Sciatic nerve (tissue), 2 donors: Measurements from ENCODE around the gene METTL27. TPM values are rescaled to one million over a fixed set of nuclear protein-coding genes. Genes with fewer than 3 reads are reported as not detected.
"Not testable (repeated sequence)": the region's sequence is repeated elsewhere in the genome, so short reads cannot be mapped to it uniquely, and the experiment has no call there.

Source experiments
- ATAC-seq: fragments of 200-7000 bp; cut with Tn5 transposase; one replicate; pipeline ENCODE4 v1.9.1; 2020; ENCODE audit warnings: mild to moderate bottlenecking, moderate library complexity
- DNase-seq: peaks from one replicate; pipeline ENCODE4 v3.0.0-alpha.2; 2020; ENCODE audit warnings: low spot score
- intact Hi-C: fragments of 100-400 bp; cut with DNase I; formaldehyde crosslinking; loops from one replicate; pipeline ENCODE4 v1.14.2; 2022
- total RNA-seq: library from RNA; stranded (reverse); fragmentation: NEBNext Ultra II Directional; extraction: Animal tissue kit (Norgen Biotek cat#: 25700); gene quantifications from one replicate; pipeline ENCODE4 v1.2.1, GENCODE V29; 2021
- donor health status: DM: no; HTN: no; CAD: no.
- donor health status: DM: no; HTN: no; CAD: no.

METTL27 gene
- 6.2 TPM for total RNA-seq

GRCh38 chr7:73842067-73842976, at the start of gene METTL27:
Gene METTL27, minus strand, starts transcription at chr7:73842516. Its CDS starts 376 bp downstream, at chr7:73842140.
- intact Hi-C loops, result no loop called here
- ATAC-seq (peak; percentile 98), DNase-seq (peak; percentile 95)

GRCh38 chr7:73891178-73891885, 49.0 kb upstream of the METTL27 start:
- DNase-seq, result no peak
- intact Hi-C loops, result no loop called here
- peak; percentile 3 for ATAC-seq

GRCh38 chr7:73890555-73891147, 48.3 kb upstream of the METTL27 start:
- peak; percentile 2 for ATAC-seq
- intact Hi-C loops, result no loop called here
- DNase-seq, result no peak

- intact Hi-C loops, result loop anchor here (10.0 kb wide), 1 partner anchor 136 kb away; the partner anchor contains the start of gene ELN
- no peak for ATAC-seq
- no peak for DNase-seq
Observed at GRCh38 chr7:73888959-73889358, 46.6 kb upstream of the METTL27 start.

- ATAC-seq (no peak), DNase-seq (no peak)
- intact Hi-C loops, result loop anchor here (10.0 kb wide), 1 partner anchor 137 kb away; the partner anchor contains the start of gene ELN
Observed at GRCh38 chr7:73887762-73888161, 45.4 kb upstream of the METTL27 start.

- DNase-seq (no peak), ATAC-seq (peak; percentile 77)
- intact Hi-C loops, result loop anchor here (10.0 kb wide), 1 partner anchor 139 kb away; the partner anchor contains the start of gene ELN
Observed at GRCh38 chr7:73885975-73886798, 43.9 kb upstream of the METTL27 start.

GRCh38 chr7:73885433-73885974, 43.2 kb upstream of the METTL27 start:
- no peak for ATAC-seq
- intact Hi-C loops, result loop anchor here (10.0 kb wide), 1 partner anchor 139 kb away; the partner anchor contains the start of gene ELN
- no peak for DNase-seq

GRCh38 chr7:73884867-73885422, 42.6 kb upstream of the METTL27 start:
- intact Hi-C loops, result loop anchor here (10.0 kb wide), 1 partner anchor 140 kb away; the partner anchor contains the start of gene ELN
- ATAC-seq, result not testable (repeated sequence)

GRCh38 chr7:73882047-73882402, 39.7 kb upstream of the METTL27 start:
- intact Hi-C loops, result loop anchor here (10.0 kb wide), 1 partner anchor 143 kb away; the partner anchor contains the start of gene ELN
- no peak for DNase-seq
- ATAC-seq, result no peak

More at GRCh38 chr7:73884867-73885422, 42.6 kb upstream of the METTL27 start:
- DNase-seq, result not testable (repeated sequence)

- DNase-seq (no peak), ATAC-seq (no peak)
- intact Hi-C loops, result loop anchor here (10.0 kb wide), 1 partner anchor 143 kb away; the partner anchor contains the start of gene ELN
Observed at GRCh38 chr7:73881352-73882046, 39.2 kb upstream of the METTL27 start.

GRCh38 chr7:73880755-73881328, 38.5 kb upstream of the METTL27 start:
- intact Hi-C loops, result loop anchor here (10.0 kb wide), 1 partner anchor 144 kb away; the partner anchor contains the start of gene ELN
- ATAC-seq, result peak; percentile 17
- no peak for DNase-seq

GRCh38 chr7:73879977-73880681, 37.8 kb upstream of the METTL27 start:
- intact Hi-C loops, result loop anchor here (10.0 kb wide), 1 partner anchor 145 kb away; the partner anchor contains the start of gene ELN
- DNase-seq (no peak), ATAC-seq (peak; percentile 75)

- intact Hi-C loops, result no loop called here
- ATAC-seq (no peak), DNase-seq (no peak)
Observed at GRCh38 chr7:73876973-73877372, 34.7 kb upstream of the METTL27 start.

- DNase-seq, result no peak
- intact Hi-C loops, result no loop called here
- no peak for ATAC-seq
Observed at GRCh38 chr7:73876361-73876760, 34.0 kb upstream of the METTL27 start.

- DNase-seq (no peak), ATAC-seq (peak; percentile 6)
- intact Hi-C loops, result no loop called here
Observed at GRCh38 chr7:73872056-73872908, 30.0 kb upstream of the METTL27 start.
